K562 (cell line): ENCODE results near the gene CYP2B6.

Experiments used
- EGR1 ChIP-seq: fragments of 450-650 bp; conservative IDR thresholded peaks from 2 replicates; pipeline ENCODE4 v1.6.1; 2017; ENCODE audit warnings: mild to moderate bottlenecking
- FOXP1 ChIP-seq: sonication (generic); formaldehyde crosslinking; IDR thresholded peaks from 2 replicates; pipeline ENCODE4 v1.8.0; 2022; ENCODE audit warnings: mild to moderate bottlenecking, missing genetic modification reagents
- HDAC6 ChIP-seq: IDR thresholded peaks from 2 replicates; pipeline ENCODE4 v1.6.1; 2012; ENCODE audit warnings: low read depth, mild to moderate bottlenecking, control low read depth, inconsistent platforms, low read length, moderate library complexity
- HMG20A ChIP-seq: fragments of 450-650 bp; formaldehyde crosslinking; conservative IDR thresholded peaks from 2 replicates; pipeline ENCODE4 v1.4.0; 2020; ENCODE audit warnings: mild to moderate bottlenecking, mixed read lengths
- MAFK ChIP-seq: IDR thresholded peaks from 2 replicates; pipeline ENCODE4 v1.6.1; 2011; ENCODE audit warnings: low read length, improper control_type of control experiment
- MAZ ChIP-seq, 2 experiments: fragments of 450-650 bp in 1 of 2; sonication (generic) in 1 of 2; formaldehyde crosslinking; IDR thresholded peaks in 1 of 2; conservative IDR thresholded peaks in 1 of 2; 2 replicates each; pipeline versions ENCODE4 v1.4.0 to v1.5.0; 2020; ENCODE audit warnings: mild to moderate bottlenecking in 1 of 2, missing genetic modification reagents in 1 of 2
- RBM39 ChIP-seq: fragments of 200-400 bp; formaldehyde crosslinking; optimal IDR thresholded peaks from 2 replicates; pipeline ENCODE3; 2018; ENCODE audit warnings: low read depth, low read length
- TCF7 ChIP-seq: sonication (generic); IDR thresholded peaks from 2 replicates; pipeline ENCODE4 v1.6.1; 2016; ENCODE audit warnings: antibody characterized with exemption, borderline replicate concordance
- TGIF2 ChIP-seq: sonication (generic); formaldehyde crosslinking; IDR thresholded peaks from 2 replicates; pipeline ENCODE4 v1.8.1; 2022; ENCODE audit warnings: mild to moderate bottlenecking, missing genetic modification reagents, moderate library complexity
- XRCC4 ChIP-seq: IDR thresholded peaks from one replicate; pipeline ENCODE4 v1.6.1; 2011; ENCODE audit not compliant: insufficient read depth, insufficient read length; ENCODE audit errors: extremely low read depth
- TF ChIP-seq, protein P1 (sequence below): sonication (generic); formaldehyde crosslinking; IDR thresholded peaks from 2 replicates; pipeline ENCODE4 v1.8.0; 2022; ENCODE audit warnings: mild to moderate bottlenecking, missing genetic modification reagents
- TF ChIP-seq, protein P2 (sequence below), 3 experiments: IDR thresholded peaks in 2 of 3; conservative IDR thresholded peaks in 1 of 3; 2 replicates each; pipeline ENCODE4 v1.5.1; 2011 to 2012; ENCODE audit warnings: low read length in 3 of 3, mild to moderate bottlenecking in 3 of 3, control low read depth in 2 of 3, improper control_type of control experiment in 1 of 3, inconsistent platforms in 1 of 3, low read depth in 1 of 3, mixed read lengths in 1 of 3, moderate library complexity in 1 of 3; ENCODE audit not compliant: insufficient read depth in 2 of 3

DNA sequence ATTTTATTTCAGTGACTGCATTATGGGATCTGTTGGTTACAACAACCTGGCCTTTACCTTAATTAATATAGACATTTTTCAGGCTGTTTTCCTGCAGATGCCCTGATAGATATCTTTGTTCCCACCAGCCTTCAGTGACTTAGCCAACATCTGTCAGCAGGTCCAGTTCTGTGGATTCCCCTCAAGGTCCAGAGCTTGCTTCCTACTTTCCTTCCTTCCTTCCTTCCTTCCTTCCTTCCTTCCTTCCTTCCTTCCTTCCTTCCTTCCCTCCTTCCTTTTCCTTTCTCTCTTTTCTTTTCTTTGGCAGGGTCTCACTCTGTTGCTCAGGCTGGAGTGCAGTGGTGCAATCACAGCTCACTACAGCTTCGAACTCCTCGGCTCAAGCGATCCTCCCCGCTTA, 14.4 kb upstream of the CYP2B6 start:
- TF ChIP-seq MAZ (CRISPR knock-in tag; conservative IDR thresholded peaks at IDR 0.05 in 1 of 2, IDR thresholded peaks at IDR 0.05 in 1 of 2): no peak
- no peak for TF ChIP-seq HMG20A (CRISPR knock-in tag)
- TF ChIP-seq TCF7: no peak
- TF ChIP-seq, protein P1, sequence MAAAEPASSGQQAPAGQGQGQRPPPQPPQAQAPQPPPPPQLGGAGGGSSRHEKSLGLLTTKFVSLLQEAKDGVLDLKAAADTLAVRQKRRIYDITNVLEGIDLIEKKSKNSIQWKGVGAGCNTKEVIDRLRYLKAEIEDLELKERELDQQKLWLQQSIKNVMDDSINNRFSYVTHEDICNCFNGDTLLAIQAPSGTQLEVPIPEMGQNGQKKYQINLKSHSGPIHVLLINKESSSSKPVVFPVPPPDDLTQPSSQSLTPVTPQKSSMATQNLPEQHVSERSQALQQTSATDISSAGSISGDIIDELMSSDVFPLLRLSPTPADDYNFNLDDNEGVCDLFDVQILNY (CRISPR knock-in tag): no peak
- no peak for TF ChIP-seq EGR1
- no peak for TF ChIP-seq RBM39
- TF ChIP-seq XRCC4: no peak
- no peak for TF ChIP-seq TGIF2 (CRISPR knock-in tag)
- TF ChIP-seq, protein P2, sequence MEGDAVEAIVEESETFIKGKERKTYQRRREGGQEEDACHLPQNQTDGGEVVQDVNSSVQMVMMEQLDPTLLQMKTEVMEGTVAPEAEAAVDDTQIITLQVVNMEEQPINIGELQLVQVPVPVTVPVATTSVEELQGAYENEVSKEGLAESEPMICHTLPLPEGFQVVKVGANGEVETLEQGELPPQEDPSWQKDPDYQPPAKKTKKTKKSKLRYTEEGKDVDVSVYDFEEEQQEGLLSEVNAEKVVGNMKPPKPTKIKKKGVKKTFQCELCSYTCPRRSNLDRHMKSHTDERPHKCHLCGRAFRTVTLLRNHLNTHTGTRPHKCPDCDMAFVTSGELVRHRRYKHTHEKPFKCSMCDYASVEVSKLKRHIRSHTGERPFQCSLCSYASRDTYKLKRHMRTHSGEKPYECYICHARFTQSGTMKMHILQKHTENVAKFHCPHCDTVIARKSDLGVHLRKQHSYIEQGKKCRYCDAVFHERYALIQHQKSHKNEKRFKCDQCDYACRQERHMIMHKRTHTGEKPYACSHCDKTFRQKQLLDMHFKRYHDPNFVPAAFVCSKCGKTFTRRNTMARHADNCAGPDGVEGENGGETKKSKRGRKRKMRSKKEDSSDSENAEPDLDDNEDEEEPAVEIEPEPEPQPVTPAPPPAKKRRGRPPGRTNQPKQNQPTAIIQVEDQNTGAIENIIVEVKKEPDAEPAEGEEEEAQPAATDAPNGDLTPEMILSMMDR (IDR thresholded peaks at IDR 0.05 in 2 of 3, conservative IDR thresholded peaks at IDR 0.05 in 1 of 3; ENCODE audit: insufficient read depth in 2 of 3, low read depth in 1 of 3, low read length in 3 of 3): no peak
- no peak for TF ChIP-seq MAFK
- no peak for TF ChIP-seq HDAC6
- TF ChIP-seq FOXP1: no peak
